ENCODE data around the gene RNF217.

DNA sequence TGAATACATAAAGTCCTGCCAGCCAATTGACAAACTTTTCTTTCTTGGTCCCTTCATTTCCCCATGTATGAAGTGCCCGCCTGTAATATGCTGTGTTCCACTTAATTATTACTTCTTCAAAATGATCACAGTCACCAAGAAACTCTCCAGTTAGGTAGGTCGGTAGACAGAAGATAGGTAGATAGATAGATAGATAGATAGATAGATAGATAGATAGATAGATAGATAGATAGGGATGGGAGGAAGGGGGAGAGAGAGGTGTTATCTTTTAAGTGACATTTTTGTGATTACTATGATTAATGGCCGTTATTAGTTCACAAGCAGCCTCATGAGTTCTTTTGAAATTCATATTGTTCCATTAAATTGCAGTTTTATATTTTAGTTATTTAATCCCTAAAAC is 111.9 kb downstream of the RNF217 start:
- TF ChIP-seq, protein P1, sequence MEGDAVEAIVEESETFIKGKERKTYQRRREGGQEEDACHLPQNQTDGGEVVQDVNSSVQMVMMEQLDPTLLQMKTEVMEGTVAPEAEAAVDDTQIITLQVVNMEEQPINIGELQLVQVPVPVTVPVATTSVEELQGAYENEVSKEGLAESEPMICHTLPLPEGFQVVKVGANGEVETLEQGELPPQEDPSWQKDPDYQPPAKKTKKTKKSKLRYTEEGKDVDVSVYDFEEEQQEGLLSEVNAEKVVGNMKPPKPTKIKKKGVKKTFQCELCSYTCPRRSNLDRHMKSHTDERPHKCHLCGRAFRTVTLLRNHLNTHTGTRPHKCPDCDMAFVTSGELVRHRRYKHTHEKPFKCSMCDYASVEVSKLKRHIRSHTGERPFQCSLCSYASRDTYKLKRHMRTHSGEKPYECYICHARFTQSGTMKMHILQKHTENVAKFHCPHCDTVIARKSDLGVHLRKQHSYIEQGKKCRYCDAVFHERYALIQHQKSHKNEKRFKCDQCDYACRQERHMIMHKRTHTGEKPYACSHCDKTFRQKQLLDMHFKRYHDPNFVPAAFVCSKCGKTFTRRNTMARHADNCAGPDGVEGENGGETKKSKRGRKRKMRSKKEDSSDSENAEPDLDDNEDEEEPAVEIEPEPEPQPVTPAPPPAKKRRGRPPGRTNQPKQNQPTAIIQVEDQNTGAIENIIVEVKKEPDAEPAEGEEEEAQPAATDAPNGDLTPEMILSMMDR (IDR thresholded peaks at IDR 0.05 in 2 of 3, conservative IDR thresholded peaks at IDR 0.05 in 1 of 3; ENCODE audit: control insufficient read depth in 2 of 3, extremely low read depth in 1 of 3, insufficient read depth in 1 of 3, low read depth in 3 of 3, low read length in 3 of 3), result no peak
- TF ChIP-seq, protein P2, sequence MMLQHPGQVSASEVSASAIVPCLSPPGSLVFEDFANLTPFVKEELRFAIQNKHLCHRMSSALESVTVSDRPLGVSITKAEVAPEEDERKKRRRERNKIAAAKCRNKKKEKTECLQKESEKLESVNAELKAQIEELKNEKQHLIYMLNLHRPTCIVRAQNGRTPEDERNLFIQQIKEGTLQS (IDR thresholded peaks at IDR 0.05; ENCODE audit: borderline replicate concordance, extremely low read depth, low read depth, low read length), result no peak
- no peak for TF ChIP-seq MXI1 (IDR thresholded peaks at IDR 0.05; ENCODE audit: low read depth, low read length)
